A673 (cell line): ENCODE results near the gene CADPS2. TPM values are rescaled to one million over a fixed set of nuclear protein-coding genes. Genes with fewer than 3 reads are reported as not detected.

Source experiments
- BruUV-seq: library from RNA; stranded (reverse); fragments of 400-500 nt; replicated peaks from 2 replicates; lab custom pipeline; 2021; lab: Mats Ljungman, UMichigan
- CTCF ChIA-PET: fragments of 300-600 bp; sonication (Branson Sonifier 250); formaldehyde crosslinking; loops from one replicate; lab custom pipeline; 2022; ENCODE audit warnings: antibody characterized with exemption; lab: Charles Lee
- POLR2A ChIA-PET: fragments of 300-600 bp; sonication (Branson Sonifier 250); formaldehyde crosslinking; loops from one replicate; lab custom pipeline; 2022; ENCODE audit warnings: antibody characterized with exemption; ENCODE audit not compliant: low non-redundant PET; lab: Charles Lee
- DNase-seq: peaks from one replicate; pipeline ENCODE4 v3.0.0-alpha.2; 2015; ENCODE audit warnings: low spot score
- H3K27ac ChIP-seq: fragments of 200-600 bp; sonication (generic); 2 replicates; pipeline ENCODE4 v1.5.1; 2016; ENCODE audit warnings: mixed run types, low read depth, mild to moderate bottlenecking, mixed read lengths, antibody characterized with exemption, low read length; ENCODE audit not compliant: poor library complexity, severe bottlenecking
- H3K27me3 ChIP-seq: fragments of 200-600 bp; sonication (generic); replicated peaks from 2 replicates; pipeline ENCODE4 v1.6.1; 2017; ENCODE audit warnings: mixed run types, low read depth, mild to moderate bottlenecking, mixed read lengths, antibody characterized with exemption, low read length; ENCODE audit not compliant: insufficient read depth, poor library complexity
- H3K36me3 ChIP-seq: fragments of 200-600 bp; sonication (generic); 2 replicates; pipeline ENCODE4 v1.6.1; 2016; ENCODE audit warnings: mixed run types, mild to moderate bottlenecking, mixed read lengths, antibody characterized with exemption, low read length; ENCODE audit not compliant: insufficient read depth, poor library complexity, severe bottlenecking
- H3K4me1 ChIP-seq: fragments of 200-600 bp; sonication (generic); 2 replicates; pipeline ENCODE4 v1.6.1; 2017; ENCODE audit warnings: mixed run types, mild to moderate bottlenecking, mixed read lengths, antibody characterized with exemption, low read length; ENCODE audit not compliant: insufficient read depth, poor library complexity, severe bottlenecking
- H3K4me3 ChIP-seq: fragments of 200-600 bp; sonication (generic); 2 replicates; pipeline ENCODE4 v1.5.1; 2016; ENCODE audit warnings: low read depth, mixed run types, mild to moderate bottlenecking, mixed read lengths, low read length; ENCODE audit not compliant: poor library complexity, severe bottlenecking
- H3K9me3 ChIP-seq: fragments of 200-600 bp; sonication (generic); 2 replicates; pipeline ENCODE4 v1.6.1; 2016; ENCODE audit warnings: mixed run types, low read depth, mild to moderate bottlenecking, mixed read lengths, antibody characterized with exemption, low read length; ENCODE audit not compliant: poor library complexity, severe bottlenecking
- EZH2 ChIP-seq: fragments of 200-600 bp; sonication (generic); IDR thresholded peaks from 2 replicates; pipeline ENCODE4 v1.6.1; 2017; ENCODE audit warnings: borderline replicate concordance, low read depth, mild to moderate bottlenecking, mixed read lengths, antibody characterized with exemption, low read length; ENCODE audit not compliant: poor library complexity, severe bottlenecking
- intact Hi-C: fragments of 100-400 bp; cut with micrococcal nuclease; formaldehyde crosslinking; loops from one replicate; pipeline ENCODE4 v1.10.0; 2022; ENCODE audit not compliant: unreplicated experiment
- total RNA-seq: library from RNA; stranded (reverse); gene quantifications from 2 replicates; pipeline ENCODE4 v1.2.3, GENCODE V29; 2021
- TF ChIP-seq, protein P1 (sequence below): fragments of 300-800, 200-600 bp; sonication (generic); conservative IDR thresholded peaks from 2 replicates; pipeline ENCODE4 v1.5.1; 2017; ENCODE audit warnings: low read depth, mild to moderate bottlenecking, antibody characterized with exemption, low read length, moderate library complexity, mixed read lengths

The CADPS2 gene
- total RNA-seq, 1 experiment from 2014 or later, result 81.3 TPM

- Histone ChIP-seq H3K4me1 (peaks cover 27% of the 10 kb centered on the region), H3K36me3 (no peaks in the 10 kb centered on the region), H3K27me3 (no peaks in the 10 kb centered on the region), H3K4me3 (no peak overlapping the region), H3K9me3 (no peaks in the 10 kb centered on the region), H3K27ac (no peak overlapping the region)
- intact Hi-C loops, result no loop called here
- no peak for TF ChIP-seq EZH2
- no TSS peak for BruUV-seq
- CTCF ChIA-PET, result no interaction called here
- DNase-seq, result no peak
- POLR2A ChIA-PET, result no interaction called here
Observed at GRCh38 chr7:122517576-122517975, 368.7 kb downstream of the CADPS2 start.

- H3K36me3 ChIP-seq, result no peaks in the 10 kb centered on the region
- DNase-seq, result no peak
- H3K4me3 ChIP-seq, result no peak overlapping the region
- H3K27ac ChIP-seq, result no peak overlapping the region
- peaks cover 22% of the 10 kb centered on the region for H3K4me1 ChIP-seq
- no peaks in the 10 kb centered on the region for H3K9me3 ChIP-seq
- POLR2A ChIA-PET, result no interaction called here
- no peak for TF ChIP-seq EZH2
- TF ChIP-seq, protein P1, sequence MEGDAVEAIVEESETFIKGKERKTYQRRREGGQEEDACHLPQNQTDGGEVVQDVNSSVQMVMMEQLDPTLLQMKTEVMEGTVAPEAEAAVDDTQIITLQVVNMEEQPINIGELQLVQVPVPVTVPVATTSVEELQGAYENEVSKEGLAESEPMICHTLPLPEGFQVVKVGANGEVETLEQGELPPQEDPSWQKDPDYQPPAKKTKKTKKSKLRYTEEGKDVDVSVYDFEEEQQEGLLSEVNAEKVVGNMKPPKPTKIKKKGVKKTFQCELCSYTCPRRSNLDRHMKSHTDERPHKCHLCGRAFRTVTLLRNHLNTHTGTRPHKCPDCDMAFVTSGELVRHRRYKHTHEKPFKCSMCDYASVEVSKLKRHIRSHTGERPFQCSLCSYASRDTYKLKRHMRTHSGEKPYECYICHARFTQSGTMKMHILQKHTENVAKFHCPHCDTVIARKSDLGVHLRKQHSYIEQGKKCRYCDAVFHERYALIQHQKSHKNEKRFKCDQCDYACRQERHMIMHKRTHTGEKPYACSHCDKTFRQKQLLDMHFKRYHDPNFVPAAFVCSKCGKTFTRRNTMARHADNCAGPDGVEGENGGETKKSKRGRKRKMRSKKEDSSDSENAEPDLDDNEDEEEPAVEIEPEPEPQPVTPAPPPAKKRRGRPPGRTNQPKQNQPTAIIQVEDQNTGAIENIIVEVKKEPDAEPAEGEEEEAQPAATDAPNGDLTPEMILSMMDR, result no peak
- intact Hi-C loops, result no loop called here
- H3K27me3 ChIP-seq, result no peaks in the 10 kb centered on the region
- CTCF ChIA-PET, result no interaction called here
- BruUV-seq, result no TSS peak
Observed at GRCh38 chr7:122515404-122515803, 370.9 kb downstream of the CADPS2 start.

- no peaks in the 10 kb centered on the region for H3K36me3 ChIP-seq
- H3K27ac ChIP-seq, result no peak overlapping the region
- no peak overlapping the region for H3K4me3 ChIP-seq
- ChIA-PET CTCF (no interaction called here), POLR2A (no interaction called here)
- no TSS peak for BruUV-seq
- no peaks in the 10 kb centered on the region for H3K27me3 ChIP-seq
- intact Hi-C loops, result no loop called here
- no peak for DNase-seq
- H3K4me1 ChIP-seq, result peaks cover 5% of the 10 kb centered on the region
- H3K9me3 ChIP-seq, result no peaks in the 10 kb centered on the region
- TF ChIP-seq, protein P1, result no peak
- TF ChIP-seq EZH2, result no peak
Observed at GRCh38 chr7:122511268-122511667, 375.0 kb downstream of the CADPS2 start.

GRCh38 chr7:122507591-122507990 lies 378.7 kb downstream of the CADPS2 start:
- no peaks in the 10 kb centered on the region for H3K9me3 ChIP-seq
- H3K27me3 ChIP-seq, result no peaks in the 10 kb centered on the region
- peaks cover 5% of the 10 kb centered on the region for H3K4me1 ChIP-seq
- H3K27ac ChIP-seq, result no peak overlapping the region
- H3K36me3 ChIP-seq, result no peaks in the 10 kb centered on the region
- intact Hi-C loops, result no loop called here
- POLR2A ChIA-PET, result no interaction called here
- CTCF ChIA-PET, result no interaction called here
- no peak overlapping the region for H3K4me3 ChIP-seq
- no peak for TF ChIP-seq EZH2
- TF ChIP-seq, protein P1, result no peak
- no TSS peak for BruUV-seq
- no peak for DNase-seq
